Measurements from ENCODE around the gene ALS2.

ALS2 gene

GRCh38 chr2:201780674-201781493 is at the start of gene ALS2:
ALS2 (minus strand) TSS chr2:201780933; CDS start chr2:201768885, 12,048 bp downstream.
- no peak for TF ChIP-seq GATA2 (IDR thresholded peaks at IDR 0.05; ENCODE audit: low read depth, low read length)
- no peak for TF ChIP-seq GATA3 (IDR thresholded peaks at IDR 0.05; ENCODE audit: low read depth, low read length)

GRCh38 chr2:201828220-201828619 is 47.5 kb upstream of the ALS2 start:
- no peak for TF ChIP-seq GATA3 (IDR thresholded peaks at IDR 0.05; ENCODE audit: low read depth, low read length)

GRCh38 chr2:201827621-201828020 is 46.9 kb upstream of the ALS2 start:
- TF ChIP-seq GATA3 (IDR thresholded peaks at IDR 0.05; ENCODE audit: low read depth, low read length) (no peak), GATA2 (IDR thresholded peaks at IDR 0.05; ENCODE audit: low read depth, low read length) (no peak)

GRCh38 chr2:201824212-201824611 is 43.5 kb upstream of the ALS2 start:
- TF ChIP-seq GATA2 (IDR thresholded peaks at IDR 0.05; ENCODE audit: low read depth, low read length) (no peak), GATA3 (IDR thresholded peaks at IDR 0.05; ENCODE audit: low read depth, low read length) (no peak)

GRCh38 chr2:201821080-201821479 is 40.3 kb upstream of the ALS2 start:
- TF ChIP-seq GATA3 (IDR thresholded peaks at IDR 0.05; ENCODE audit: low read depth, low read length) (no peak), GATA2 (IDR thresholded peaks at IDR 0.05; ENCODE audit: low read depth, low read length) (no peak)

- TF ChIP-seq GATA3 (IDR thresholded peaks at IDR 0.05; ENCODE audit: low read depth, low read length) (no peak), GATA2 (IDR thresholded peaks at IDR 0.05; ENCODE audit: low read depth, low read length) (no peak)
Observed at GRCh38 chr2:201820383-201821007, 39.8 kb upstream of the ALS2 start.

GRCh38 chr2:201816657-201817575 is 36.2 kb upstream of the ALS2 start:
- TF ChIP-seq GATA2 (IDR thresholded peaks at IDR 0.05; ENCODE audit: low read depth, low read length) (no peak), GATA3 (IDR thresholded peaks at IDR 0.05; ENCODE audit: low read depth, low read length) (no peak)

- TF ChIP-seq GATA3 (IDR thresholded peaks at IDR 0.05; ENCODE audit: low read depth, low read length) (no peak), GATA2 (IDR thresholded peaks at IDR 0.05; ENCODE audit: low read depth, low read length) (no peak)
Observed at GRCh38 chr2:201813996-201814760, 33.4 kb upstream of the ALS2 start.

- TF ChIP-seq GATA2 (IDR thresholded peaks at IDR 0.05; ENCODE audit: low read depth, low read length) (no peak), GATA3 (IDR thresholded peaks at IDR 0.05; ENCODE audit: low read depth, low read length) (no peak)
Observed at GRCh38 chr2:201809633-201810032, 28.9 kb upstream of the ALS2 start.

- TF ChIP-seq GATA3 (IDR thresholded peaks at IDR 0.05; ENCODE audit: low read depth, low read length), result no peak
- no peak for TF ChIP-seq GATA2 (IDR thresholded peaks at IDR 0.05; ENCODE audit: low read depth, low read length)
Observed at GRCh38 chr2:201808027-201808426, 27.3 kb upstream of the ALS2 start.

- TF ChIP-seq GATA2 (IDR thresholded peaks at IDR 0.05; ENCODE audit: low read depth, low read length) (no peak), GATA3 (IDR thresholded peaks at IDR 0.05; ENCODE audit: low read depth, low read length) (no peak)
Observed at GRCh38 chr2:201807452-201807999, 26.8 kb upstream of the ALS2 start.

- TF ChIP-seq GATA2 (IDR thresholded peaks at IDR 0.05; ENCODE audit: low read depth, low read length), result no peak
- TF ChIP-seq GATA3 (IDR thresholded peaks at IDR 0.05; ENCODE audit: low read depth, low read length), result no peak
Observed at GRCh38 chr2:201806442-201807170, 25.9 kb upstream of the ALS2 start, which contains the start of gene CDK15. CDK15 (plus strand) TSS chr2:201806537; CDS start chr2:201806665, 128 bp downstream.
